Heart left ventricle (tissue), 16 donors: ENCODE data around the gene F5. TPM values are rescaled to one million over a fixed set of nuclear protein-coding genes. Genes with fewer than 3 reads are reported as not detected.

ENCODE experiments used
- ATAC-seq, 4 donors: fragments of 200-7000 bp; cut with Tn5 transposase; one replicate each; pipeline ENCODE4 v1.9.1; 2020 to 2022; ENCODE audit warnings: moderate library complexity in 4 of 4, mild to moderate bottlenecking in 3 of 4, moderate number of reproducible peaks in 1 of 4
- DNase-seq, 5 donors: peaks; one replicate each; pipeline ENCODE4 v3.0.0-alpha.2; 2020
- H3K27ac ChIP-seq, 12 donors: fragments of 200-600 bp; sonication (generic) in 4 of 12; one replicate each; pipeline versions ENCODE4 v1.5.0 to v1.8.0; 2016 to 2022; ENCODE audit warnings: mild to moderate bottlenecking in 2 of 12
- H3K27me3 ChIP-seq, 9 donors: fragments of 200-600 bp; sonication (generic) in 2 of 9; one replicate each; pipeline versions ENCODE4 v1.5.1 to v1.8.0; 2016 to 2022; ENCODE audit warnings: mild to moderate bottlenecking in 3 of 9
- H3K36me3 ChIP-seq, 9 donors: fragments of 200-600 bp; sonication (generic) in 2 of 9; one replicate each; pipeline versions ENCODE4 v1.5.0 to v1.8.0; 2018 to 2022; ENCODE audit warnings: mild to moderate bottlenecking in 2 of 9
- H3K4me1 ChIP-seq, 12 donors: fragments of 200-600 bp; sonication (generic) in 4 of 12; one replicate each; pipeline versions ENCODE4 v1.5.0 to v1.8.0; 2016 to 2022; ENCODE audit warnings: mild to moderate bottlenecking in 3 of 12
- H3K4me3 ChIP-seq, 12 donors: fragments of 200-600 bp; sonication (generic) in 4 of 12; one replicate each; pipeline versions ENCODE4 v1.5.0 to v1.8.0; 2017 to 2022; ENCODE audit warnings: mild to moderate bottlenecking in 9 of 12, moderate library complexity in 4 of 12
- H3K9me3 ChIP-seq, 12 donors: fragments of 200-600 bp; sonication (generic) in 4 of 12; one replicate each; pipeline versions ENCODE4 v1.5.0 to v1.8.0; 2016 to 2022; ENCODE audit warnings: mild to moderate bottlenecking in 1 of 12
- POLR2A ChIP-seq, 2 donors: fragments of 450-650 bp; IDR thresholded peaks; one replicate each; pipeline ENCODE4 v1.6.1; 2017; ENCODE audit warnings: antibody characterized with exemption in 2 of 2, mild to moderate bottlenecking in 2 of 2, moderate library complexity in 2 of 2
- WGBS, 4 donors: extraction: QIAGEN DNeasy Blood & Tissue Kit in 2 of 4; methylation state at CpG; one replicate each; pipeline versions ENCODE4 v1.1.5 to v1.1.7; 2013 to 2018; 5-methylcytosine and 5-hydroxymethylcytosine counted together
- intact Hi-C, 10 donors: fragments of 100-400 bp; cut with DNase I; formaldehyde crosslinking; loops; one replicate each; pipeline versions ENCODE4 v1.11.1 to v1.14.2; 2022
- polyA plus RNA-seq, 2 donors: library from polyadenylated mRNA; stranded (reverse); fragments of 200-250 nt; gene quantifications; one replicate each; pipeline ENCODE4 v1.2.3, GENCODE V29; 2013
- total RNA-seq, 9 donors: library from RNA; depleted of rRNA in 2 of 9; stranded (reverse); fragments of >200 nt in 2 of 9; fragmentation: NEBNext Ultra II Directional in 3 of 9; extraction: Animal tissue kit (Norgen Biotek cat#: 25700) in 3 of 9; gene quantifications; one replicate each; pipeline versions ENCODE4 v1.1.0 to v1.2.4, GENCODE V29; 2016 to 2023
- TF ChIP-seq, protein P1 (sequence below), 12 donors: fragments of 200-600 bp; sonication (generic) in 4 of 12; IDR thresholded peaks; one replicate each; pipeline versions ENCODE4 v1.5.0 to v1.8.0; 2018 to 2022; ENCODE audit warnings: antibody characterized with exemption in 12 of 12, mild to moderate bottlenecking in 5 of 12
- donor health status: ischemic (EF 13 %, LVEDD 7.1; RV severe dilation, severe dysfunction).
- donor health status: healthy with polysubstance abuse.
- donor health status: DM: no; HTN: yes; CAD: no.
- donor health status: DM: no; HTN: no; CAD: no.
- donor health status: ischemic (EF 25% LVEDD 6.9; RV normal size, moderate dysfunction).
- donor health status: ischemic (EF 25% LVEDD 5.7; RV mildly dilated, moderate dysfunction).
- donor health status: healthy.
- donor health status: DM: yes; HTN: yes; CAD: no.
- donor health status: ischemic (EF 35%, LVEDD 5.7; RV mildly dilated, moderate dysfunction).
- donor health status: nonischemic (EF 11% LVEDD 7.7; RV severe dilation, severe dysfunction).
- donor health status: DM: yes; HTN: yes; CAD: no.
- donor health status: PGD.
- donor health status: ischemic (EF 29% LVEDD 5.4; RV normal size, mild dysfunction).
- donor health status: nonischemic (EF 23%, LVEDD 6.1; RV moderate dilation, normal function).

F5 gene
- total and polyA plus RNA-seq, 11 donors, result 0.93 to 43.3 (median 18.0) TPM

GRCh38 chr1:169530448-169530847 lies 55.8 kb downstream of the F5 start:
- Histone ChIP-seq H3K4me1 (peaks cover 0 to 9% (median 0%) of the 10 kb centered on the region in 12 donors), H3K9me3 (peaks cover 0 to 3% (median 0%) of the 10 kb centered on the region in 12 donors), H3K27me3 (no peaks in the 10 kb centered on the region), H3K4me3 (no peak overlapping the region), H3K36me3 (peaks cover 0 to under 1% (median 0%) of the 10 kb centered on the region in 9 donors), H3K27ac (no peak overlapping the region)
- ATAC-seq (no peak), DNase-seq (no peak)
- TF ChIP-seq, protein P1, sequence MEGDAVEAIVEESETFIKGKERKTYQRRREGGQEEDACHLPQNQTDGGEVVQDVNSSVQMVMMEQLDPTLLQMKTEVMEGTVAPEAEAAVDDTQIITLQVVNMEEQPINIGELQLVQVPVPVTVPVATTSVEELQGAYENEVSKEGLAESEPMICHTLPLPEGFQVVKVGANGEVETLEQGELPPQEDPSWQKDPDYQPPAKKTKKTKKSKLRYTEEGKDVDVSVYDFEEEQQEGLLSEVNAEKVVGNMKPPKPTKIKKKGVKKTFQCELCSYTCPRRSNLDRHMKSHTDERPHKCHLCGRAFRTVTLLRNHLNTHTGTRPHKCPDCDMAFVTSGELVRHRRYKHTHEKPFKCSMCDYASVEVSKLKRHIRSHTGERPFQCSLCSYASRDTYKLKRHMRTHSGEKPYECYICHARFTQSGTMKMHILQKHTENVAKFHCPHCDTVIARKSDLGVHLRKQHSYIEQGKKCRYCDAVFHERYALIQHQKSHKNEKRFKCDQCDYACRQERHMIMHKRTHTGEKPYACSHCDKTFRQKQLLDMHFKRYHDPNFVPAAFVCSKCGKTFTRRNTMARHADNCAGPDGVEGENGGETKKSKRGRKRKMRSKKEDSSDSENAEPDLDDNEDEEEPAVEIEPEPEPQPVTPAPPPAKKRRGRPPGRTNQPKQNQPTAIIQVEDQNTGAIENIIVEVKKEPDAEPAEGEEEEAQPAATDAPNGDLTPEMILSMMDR (IDR thresholded peaks at IDR 0.05), result no peak
- no peak for TF ChIP-seq POLR2A (IDR thresholded peaks at IDR 0.05)
- intact Hi-C loops, result loop anchor here in 1 of 10 donors (5.0 kb wide), 1 partner anchor 58 kb away; no protein-coding TSS in a partner anchor
- WGBS, 4 donors, result 66 to 94% (median 84%) methylated on average over 3 of the region's 3 CpGs

DNA sequence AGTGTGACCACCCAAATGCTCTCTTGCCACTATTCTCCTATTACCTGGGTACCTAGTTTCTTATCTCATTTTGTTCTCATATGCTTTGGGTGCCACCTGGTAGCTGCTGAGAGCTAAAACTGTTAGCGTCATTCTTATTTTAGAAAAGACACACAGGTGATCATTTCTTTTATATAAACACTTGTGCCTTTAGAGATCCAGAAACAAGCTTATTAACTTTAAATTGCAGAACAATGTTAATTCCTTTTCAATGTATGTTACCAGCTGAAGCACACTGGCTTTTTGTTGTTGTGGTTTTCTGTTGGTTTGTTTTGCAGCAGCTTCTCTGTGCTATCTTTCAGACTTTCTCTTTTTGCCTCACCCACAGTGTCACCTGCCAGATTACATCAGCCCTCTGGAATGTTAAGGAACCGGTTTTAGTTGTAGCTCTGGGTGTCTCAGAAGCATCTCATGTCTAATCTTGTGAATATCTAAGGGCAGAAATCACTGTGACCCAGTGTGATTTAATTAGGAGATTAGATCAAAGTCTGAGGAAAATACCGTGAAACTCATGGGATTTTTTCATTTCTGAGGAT lies 57.1 kb downstream of the F5 start:
- Histone ChIP-seq H3K27me3 (no peaks in the 10 kb centered on the region), H3K4me1 (peaks cover 0 to 9% (median 0%) of the 10 kb centered on the region in 12 donors), H3K4me3 (no peak overlapping the region), H3K9me3 (peaks cover 0 to 3% (median 0%) of the 10 kb centered on the region in 12 donors), H3K36me3 (peaks cover 0 to 4% (median 0%) of the 10 kb centered on the region in 9 donors), H3K27ac (no peak overlapping the region)
- 30 to 48% (median 44%) methylated on average over 3 of the region's 3 CpGs for WGBS, 4 donors
- intact Hi-C loops, result loop anchor here in 1 of 10 donors (10.0 kb wide), 1 partner anchor 134 kb away; no protein-coding TSS in a partner anchor
- no peak for TF ChIP-seq POLR2A (IDR thresholded peaks at IDR 0.05)
- TF ChIP-seq, protein P1 (IDR thresholded peaks at IDR 0.05), result no peak
- DNase-seq (no peak), ATAC-seq (no peak)

DNA sequence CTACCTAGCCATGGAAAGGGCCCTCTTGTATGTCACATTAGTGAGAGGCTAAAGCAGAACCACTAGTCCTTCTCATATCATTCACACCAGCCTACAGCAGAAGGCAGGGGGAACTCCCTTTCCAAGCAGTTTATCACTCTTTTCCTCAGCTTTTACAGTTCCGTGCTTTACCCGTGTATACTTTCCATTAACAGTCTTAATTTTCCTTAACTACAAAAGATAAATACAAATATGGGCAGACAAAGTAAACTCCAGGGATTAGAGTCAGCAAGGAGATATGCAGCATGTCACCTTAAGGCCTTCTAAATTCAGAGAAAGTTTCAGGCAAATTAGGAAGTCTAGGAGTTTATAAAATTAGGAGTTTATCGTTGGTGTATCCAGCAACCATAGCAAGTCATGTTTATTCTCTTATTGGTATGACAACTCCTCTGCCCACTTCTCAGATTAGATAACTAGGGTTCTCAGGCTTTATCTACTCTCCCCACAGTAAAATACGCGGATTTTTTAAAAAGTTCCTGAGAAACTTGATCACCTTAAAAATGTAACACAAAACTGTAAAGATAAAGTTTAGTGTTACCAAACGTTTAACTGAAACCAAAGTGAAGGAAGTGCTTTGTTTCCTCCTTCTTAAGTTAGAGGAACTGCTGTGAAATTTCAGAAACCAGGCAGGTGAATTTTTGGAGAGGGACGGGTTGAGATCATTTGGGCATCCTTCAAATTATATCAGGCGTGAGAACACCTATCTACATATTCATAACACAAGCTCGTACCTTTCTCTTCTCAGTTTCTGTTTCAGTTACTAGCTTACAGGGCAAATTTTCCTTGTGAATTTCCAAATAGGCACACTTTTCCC lies 57.8 kb downstream of the F5 start:
- 59 to 68% (median 64%) methylated on average over 9 of the region's 9 CpGs for WGBS, 4 donors
- intact Hi-C loops, result loop anchor here in 1 of 10 donors (10.0 kb wide), 1 partner anchor 134 kb away; no protein-coding TSS in a partner anchor

More for the DNA sequence above, 57.8 kb downstream of the F5 start:
- H3K36me3 ChIP-seq, result peaks cover 0 to 4% (median 0%) of the 10 kb centered on the region in 9 donors
- H3K27me3 ChIP-seq, result no peaks in the 10 kb centered on the region
- no peak for ATAC-seq
- no peak for TF ChIP-seq POLR2A (IDR thresholded peaks at IDR 0.05)
- TF ChIP-seq, protein P1 (IDR thresholded peaks at IDR 0.05), result no peak
- H3K27ac ChIP-seq, result no peak overlapping the region
- H3K9me3 ChIP-seq, result peaks cover 0 to 3% (median 0%) of the 10 kb centered on the region in 12 donors
- peaks cover 0 to 9% (median 0%) of the 10 kb centered on the region in 12 donors for H3K4me1 ChIP-seq
- no peak overlapping the region for H3K4me3 ChIP-seq
- DNase-seq, result no peak
